ENCODE measurements around the gene ASH1L.

DNA sequence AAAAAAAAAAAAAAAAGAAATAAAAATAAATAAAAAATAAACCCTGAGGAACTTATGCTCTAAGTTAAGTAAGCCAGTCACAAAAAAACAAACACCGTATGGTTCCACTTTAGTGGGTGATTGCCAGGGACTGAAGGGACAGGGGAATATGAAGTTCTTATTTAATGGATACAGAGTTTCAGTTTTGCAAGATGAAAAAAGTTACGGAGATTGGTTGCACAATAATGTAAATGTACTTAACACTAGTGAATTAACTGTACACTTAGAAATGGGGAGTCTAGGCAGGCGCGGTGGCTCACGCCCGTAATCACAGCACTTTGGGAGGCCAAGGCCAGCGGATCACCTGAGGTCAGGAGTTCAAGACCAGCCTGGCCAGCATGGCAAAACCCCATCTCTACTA is 111.4 kb downstream of the ASH1L start:
- TF ChIP-seq POLR2AphosphoS5 (IDR thresholded peaks at IDR 0.05; ENCODE audit: low read depth, low read length) (no peak), POLR2A (IDR thresholded peaks at IDR 0.05; ENCODE audit: low read depth, low read length) (no peak)

All from GM12891 (cell line).